ENCODE results near the gene SERPINB5. TPM values are rescaled to one million over a fixed set of nuclear protein-coding genes. Genes with fewer than 3 reads are reported as not detected.

SERPINB5 gene, protein sequence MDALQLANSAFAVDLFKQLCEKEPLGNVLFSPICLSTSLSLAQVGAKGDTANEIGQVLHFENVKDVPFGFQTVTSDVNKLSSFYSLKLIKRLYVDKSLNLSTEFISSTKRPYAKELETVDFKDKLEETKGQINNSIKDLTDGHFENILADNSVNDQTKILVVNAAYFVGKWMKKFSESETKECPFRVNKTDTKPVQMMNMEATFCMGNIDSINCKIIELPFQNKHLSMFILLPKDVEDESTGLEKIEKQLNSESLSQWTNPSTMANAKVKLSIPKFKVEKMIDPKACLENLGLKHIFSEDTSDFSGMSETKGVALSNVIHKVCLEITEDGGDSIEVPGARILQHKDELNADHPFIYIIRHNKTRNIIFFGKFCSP
- polyA plus RNA-seq (2013) = 0.01 TPM

DNA sequence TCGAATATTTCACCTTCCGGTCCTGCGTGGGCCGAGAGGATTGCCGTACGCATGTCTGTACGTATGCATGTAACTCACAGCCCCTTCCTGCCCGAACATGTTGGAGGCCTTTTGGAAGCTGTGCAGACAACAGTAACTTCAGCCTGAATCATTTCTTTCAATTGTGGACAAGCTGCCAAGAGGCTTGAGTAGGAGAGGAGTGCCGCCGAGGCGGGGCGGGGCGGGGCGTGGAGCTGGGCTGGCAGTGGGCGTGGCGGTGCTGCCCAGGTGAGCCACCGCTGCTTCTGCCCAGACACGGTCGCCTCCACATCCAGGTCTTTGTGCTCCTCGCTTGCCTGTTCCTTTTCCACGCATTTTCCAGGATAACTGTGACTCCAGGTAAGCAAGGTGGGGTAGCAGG, at the start of gene SERPINB5:
TSS of gene SERPINB5 (plus strand) at position 291 of the 400 bp plus-strand sequence. CDS start 7,471 bp downstream, outside the sequence.
- H3K4me3 ChIP-seq (ENCODE audit: control insufficient read depth in 1 of 7, extremely low read depth in 1 of 7, insufficient read depth in 4 of 7, low read depth in 2 of 7, low read length in 6 of 7) = no peak within 1 kb of the TSS
- no peaks in the 10 kb centered on the region for H3K36me3 ChIP-seq (ENCODE audit: control insufficient read depth in 4 of 4, insufficient read depth in 4 of 4, low read length in 3 of 4)
- no peak for DNase-seq
- H3K27me3 ChIP-seq (replicated peaks in 2 of 5; ENCODE audit: control insufficient read depth in 4 of 5, insufficient read depth in 5 of 5, low read length in 4 of 5) = peaks cover 0 to 2% (median 0%) of the 10 kb centered on the region in 5 experiments
- H3K4me1 ChIP-seq (ENCODE audit: control extremely low read depth in 1 of 4, control insufficient read depth in 4 of 4, insufficient read depth in 4 of 4, low read length in 3 of 4) = peaks cover 0 to 4% (median 1%) of the 10 kb centered on the region in 4 experiments
- CTCF ChIA-PET = no interaction called here
- POLR2A ChIA-PET = interaction anchor here (0.6 kb wide), 1 partner anchor 14 kb away, joined by 3 read pairs; no protein-coding TSS in a partner anchor
- no peak within 1 kb of the TSS for H3K27ac ChIP-seq (ENCODE audit: insufficient read depth in 1 of 2, low read depth in 1 of 2, low read length in 2 of 2, poor library complexity in 1 of 2, severe bottlenecking in 2 of 2)
- H3K9me3 ChIP-seq (ENCODE audit: control extremely low read depth in 1 of 5, control insufficient read depth in 4 of 5, insufficient read depth in 2 of 5, low read depth in 1 of 5, low read length in 4 of 5) = no peaks in the 10 kb centered on the region
- 97% methylated on average over 17 of the region's 21 CpGs for WGBS (ENCODE audit: insufficient coverage)

DNA sequence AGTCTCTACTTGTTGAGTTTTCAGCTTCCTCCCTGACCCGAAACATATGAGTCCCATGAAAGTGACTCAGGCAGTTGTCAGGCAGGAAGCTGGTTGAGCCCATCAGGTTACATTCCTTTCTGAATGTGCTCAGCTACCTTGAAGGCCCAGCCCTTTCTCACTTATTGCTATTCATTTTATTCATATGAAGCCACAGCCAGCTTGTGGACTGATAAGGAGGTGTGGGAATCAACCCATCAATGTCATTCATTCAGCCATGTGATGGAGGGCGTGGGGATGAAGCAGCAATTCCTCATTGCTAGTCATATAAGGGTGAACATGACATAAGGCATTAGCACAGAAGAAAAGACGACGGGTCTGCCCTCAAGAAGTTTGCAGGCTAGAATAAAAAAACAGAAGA, 49.2 kb upstream of the SERPINB5 start:
- H3K4me1 ChIP-seq (ENCODE audit: control extremely low read depth in 1 of 4, control insufficient read depth in 4 of 4, insufficient read depth in 4 of 4, low read length in 3 of 4) = peaks cover 3 to 9% (median 7%) of the 10 kb centered on the region in 4 experiments
- WGBS (ENCODE audit: insufficient coverage) = 100% methylated on average over 1 of the region's 4 CpGs
- H3K36me3 ChIP-seq (ENCODE audit: control insufficient read depth in 4 of 4, insufficient read depth in 4 of 4, low read length in 3 of 4) = no peaks in the 10 kb centered on the region
- H3K27ac ChIP-seq (ENCODE audit: insufficient read depth in 1 of 2, low read depth in 1 of 2, low read length in 2 of 2, poor library complexity in 1 of 2, severe bottlenecking in 2 of 2) = no peak overlapping the region
- DNase-seq = peak in 2 of 3 donors; percentile 22 to 39
- H3K9me3 ChIP-seq (ENCODE audit: control extremely low read depth in 1 of 5, control insufficient read depth in 4 of 5, insufficient read depth in 2 of 5, low read depth in 1 of 5, low read length in 4 of 5) = no peaks in the 10 kb centered on the region
- peaks cover 0 to 3% (median 0%) of the 10 kb centered on the region in 5 experiments for H3K27me3 ChIP-seq (replicated peaks in 2 of 5; ENCODE audit: control insufficient read depth in 4 of 5, insufficient read depth in 5 of 5, low read length in 4 of 5)
- H3K4me3 ChIP-seq (ENCODE audit: control insufficient read depth in 1 of 7, extremely low read depth in 1 of 7, insufficient read depth in 4 of 7, low read depth in 2 of 7, low read length in 6 of 7) = no peak overlapping the region
- CTCF ChIA-PET = interaction anchor here (1.1 to 8.4 kb wide), 2 partner anchors 11 kb away, joined by 4 to 54 read pairs; no protein-coding TSS in a partner anchor
- POLR2A ChIA-PET = interaction anchor here (1.0 kb wide), 1 partner anchor 62 kb away, joined by 3 read pairs; no protein-coding TSS in a partner anchor

GRCh38 chr18:63430526-63430925, 46.2 kb upstream of the SERPINB5 start:
- H3K36me3 ChIP-seq (ENCODE audit: control insufficient read depth in 4 of 4, insufficient read depth in 4 of 4, low read length in 3 of 4) = no peaks in the 10 kb centered on the region
- H3K4me3 ChIP-seq (ENCODE audit: control insufficient read depth in 1 of 7, extremely low read depth in 1 of 7, insufficient read depth in 4 of 7, low read depth in 2 of 7, low read length in 6 of 7) = no peak overlapping the region
- POLR2A ChIA-PET = no interaction called here
- H3K27me3 ChIP-seq (replicated peaks in 2 of 5; ENCODE audit: control insufficient read depth in 4 of 5, insufficient read depth in 5 of 5, low read length in 4 of 5) = peaks cover 0 to 3% (median 0%) of the 10 kb centered on the region in 5 experiments
- H3K27ac ChIP-seq (ENCODE audit: insufficient read depth in 1 of 2, low read depth in 1 of 2, low read length in 2 of 2, poor library complexity in 1 of 2, severe bottlenecking in 2 of 2) = no peak overlapping the region
- no peaks in the 10 kb centered on the region for H3K9me3 ChIP-seq (ENCODE audit: control extremely low read depth in 1 of 5, control insufficient read depth in 4 of 5, insufficient read depth in 2 of 5, low read depth in 1 of 5, low read length in 4 of 5)
- CTCF ChIA-PET = interaction anchor here (1.3 kb wide), 1 partner anchor 9 kb away, joined by 4 read pairs; no protein-coding TSS in a partner anchor
- no peak for DNase-seq
- 87% methylated on average over 2 of the region's 2 CpGs for WGBS (ENCODE audit: insufficient coverage)
- no peaks in the 10 kb centered on the region for H3K4me1 ChIP-seq (ENCODE audit: control extremely low read depth in 1 of 4, control insufficient read depth in 4 of 4, insufficient read depth in 4 of 4, low read length in 3 of 4)

DNA sequence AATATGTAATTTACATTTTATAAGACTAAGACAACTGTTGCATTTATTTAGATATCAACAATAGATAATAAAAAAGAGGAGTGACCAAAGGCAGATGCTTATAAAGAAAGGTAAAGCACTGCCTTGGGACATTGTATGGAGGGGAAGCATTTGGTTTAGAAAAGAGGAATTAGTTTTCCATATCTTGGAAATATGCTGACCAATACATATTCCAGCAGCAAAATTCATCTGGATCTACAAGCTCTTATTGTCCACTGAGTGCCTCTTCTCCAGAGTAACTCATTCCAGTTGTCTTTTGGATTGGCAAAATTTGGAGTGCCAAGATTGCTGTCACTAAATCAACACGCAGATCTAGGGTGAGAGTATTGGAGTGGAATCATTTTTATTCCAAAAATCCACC, 45.6 kb upstream of the SERPINB5 start:
- ChIA-PET CTCF (interaction anchor here (1.2 to 1.3 kb wide), 2 partner anchors 8 to 92 kb away, joined by 3 to 4 read pairs; no protein-coding TSS in a partner anchor), POLR2A (no interaction called here)
- Histone ChIP-seq H3K36me3 (ENCODE audit: control insufficient read depth in 4 of 4, insufficient read depth in 4 of 4, low read length in 3 of 4) (no peaks in the 10 kb centered on the region), H3K27me3 (replicated peaks in 2 of 5; ENCODE audit: control insufficient read depth in 4 of 5, insufficient read depth in 5 of 5, low read length in 4 of 5) (peaks cover 0 to 3% (median 0%) of the 10 kb centered on the region in 5 experiments), H3K9me3 (ENCODE audit: control extremely low read depth in 1 of 5, control insufficient read depth in 4 of 5, insufficient read depth in 2 of 5, low read depth in 1 of 5, low read length in 4 of 5) (no peaks in the 10 kb centered on the region), H3K27ac (ENCODE audit: insufficient read depth in 1 of 2, low read depth in 1 of 2, low read length in 2 of 2, poor library complexity in 1 of 2, severe bottlenecking in 2 of 2) (no peak overlapping the region), H3K4me3 (ENCODE audit: control insufficient read depth in 1 of 7, extremely low read depth in 1 of 7, insufficient read depth in 4 of 7, low read depth in 2 of 7, low read length in 6 of 7) (no peak overlapping the region), H3K4me1 (ENCODE audit: control extremely low read depth in 1 of 4, control insufficient read depth in 4 of 4, insufficient read depth in 4 of 4, low read length in 3 of 4) (no peaks in the 10 kb centered on the region)
- WGBS (ENCODE audit: insufficient coverage) = no CpG with 5 or more reads among the region's 1 CpG
- no peak for DNase-seq

GRCh38 chr18:63433334-63433866, 43.4 kb upstream of the SERPINB5 start:
- no peaks in the 10 kb centered on the region for H3K9me3 ChIP-seq (ENCODE audit: control extremely low read depth in 1 of 5, control insufficient read depth in 4 of 5, insufficient read depth in 2 of 5, low read depth in 1 of 5, low read length in 4 of 5)
- H3K27ac ChIP-seq (ENCODE audit: insufficient read depth in 1 of 2, low read depth in 1 of 2, low read length in 2 of 2, poor library complexity in 1 of 2, severe bottlenecking in 2 of 2) = no peak overlapping the region
- 90% methylated on average over 2 of the region's 4 CpGs for WGBS (ENCODE audit: insufficient coverage)
- ChIA-PET CTCF (interaction anchor here (1.2 kb wide), 1 partner anchor 68 kb away, joined by 3 read pairs; no protein-coding TSS in a partner anchor), POLR2A (interaction anchor here (1.0 kb wide), 1 partner anchor 66 kb away, joined by 3 read pairs; no protein-coding TSS in a partner anchor)
- H3K36me3 ChIP-seq (ENCODE audit: control insufficient read depth in 4 of 4, insufficient read depth in 4 of 4, low read length in 3 of 4) = no peaks in the 10 kb centered on the region
- H3K4me3 ChIP-seq (ENCODE audit: control insufficient read depth in 1 of 7, extremely low read depth in 1 of 7, insufficient read depth in 4 of 7, low read depth in 2 of 7, low read length in 6 of 7) = no peak overlapping the region
- DNase-seq = no peak
- no peaks in the 10 kb centered on the region for H3K4me1 ChIP-seq (ENCODE audit: control extremely low read depth in 1 of 4, control insufficient read depth in 4 of 4, insufficient read depth in 4 of 4, low read length in 3 of 4)
- peaks cover 0 to 3% (median 0%) of the 10 kb centered on the region in 5 experiments for H3K27me3 ChIP-seq (replicated peaks in 2 of 5; ENCODE audit: control insufficient read depth in 4 of 5, insufficient read depth in 5 of 5, low read length in 4 of 5)

DNA sequence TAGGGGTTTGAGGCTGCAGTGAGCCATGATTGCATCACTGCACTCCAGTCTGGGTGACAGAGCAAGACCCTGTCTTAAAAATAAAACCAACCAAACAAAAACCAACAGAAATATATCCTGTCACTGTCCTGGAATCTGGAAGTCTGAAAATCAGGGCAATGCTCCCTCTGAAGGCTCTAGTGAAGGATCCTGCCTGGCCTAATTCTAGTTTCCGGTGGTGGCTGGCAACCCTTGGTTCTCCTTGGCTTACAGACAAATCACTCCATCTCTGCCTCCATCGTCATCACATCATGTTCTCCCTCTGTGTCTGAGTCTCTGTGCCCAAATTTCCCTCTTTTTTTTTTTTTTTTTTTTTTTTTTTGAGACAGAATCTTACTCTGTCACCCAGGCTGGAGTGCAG, 38.6 kb upstream of the SERPINB5 start:
- WGBS (ENCODE audit: insufficient coverage) = 100% methylated on average over 1 of the region's 2 CpGs

More for the DNA sequence above, 38.6 kb upstream of the SERPINB5 start:
- POLR2A ChIA-PET = no interaction called here
- no peaks in the 10 kb centered on the region for H3K9me3 ChIP-seq (ENCODE audit: control extremely low read depth in 1 of 5, control insufficient read depth in 4 of 5, insufficient read depth in 2 of 5, low read depth in 1 of 5, low read length in 4 of 5)
- peaks cover 0 to 2% (median 0%) of the 10 kb centered on the region in 4 experiments for H3K4me1 ChIP-seq (ENCODE audit: control extremely low read depth in 1 of 4, control insufficient read depth in 4 of 4, insufficient read depth in 4 of 4, low read length in 3 of 4)
- no peak overlapping the region for H3K27ac ChIP-seq (ENCODE audit: insufficient read depth in 1 of 2, low read depth in 1 of 2, low read length in 2 of 2, poor library complexity in 1 of 2, severe bottlenecking in 2 of 2)
- H3K36me3 ChIP-seq (ENCODE audit: control insufficient read depth in 4 of 4, insufficient read depth in 4 of 4, low read length in 3 of 4) = no peaks in the 10 kb centered on the region
- no peaks in the 10 kb centered on the region for H3K27me3 ChIP-seq (replicated peaks in 2 of 5; ENCODE audit: control insufficient read depth in 4 of 5, insufficient read depth in 5 of 5, low read length in 4 of 5)
- H3K4me3 ChIP-seq (ENCODE audit: control insufficient read depth in 1 of 7, extremely low read depth in 1 of 7, insufficient read depth in 4 of 7, low read depth in 2 of 7, low read length in 6 of 7) = no peak overlapping the region
- no peak for DNase-seq
- CTCF ChIA-PET = interaction anchor here (0.7 to 5.4 kb wide), 17 partner anchors 13 to 1014 kb away, joined by 3 to 66 read pairs (median 4); partner anchors contain the start of gene VPS4B

Data from common myeloid progenitor, CD34-positive (primary cell).